GM12878 (cell line): ENCODE data around the gene SORCS1. TPM values are rescaled to one million over a fixed set of nuclear protein-coding genes. Genes with fewer than 3 reads are reported as not detected.
"Not testable (repeated sequence)": the region's sequence is repeated elsewhere in the genome, so short reads cannot be mapped to it uniquely, and the experiment has no call there.

Source experiments
- ATAC-seq: fragments of 200-7000 bp; cut with Tn5 transposase; 3 replicates; pipeline ENCODE4 v1.9.1; 2020; ENCODE audit warnings: mild to moderate bottlenecking, moderate library complexity
- BruUV-seq: library from RNA; stranded (reverse); fragments of 400-500 nt; replicated peaks from 2 replicates; lab custom pipeline; 2021; lab: Mats Ljungman, UMichigan
- CTCF ChIA-PET: fragments of 300-600 bp; sonication (Branson Sonifier 250); formaldehyde crosslinking; extraction: SDS; loops from one replicate; lab custom pipeline; 2021; ENCODE audit warnings: inconsistent platforms; lab: Yijun Ruan, JAX
- POLR2A ChIA-PET: fragments of 350-600 bp; formaldehyde crosslinking; extraction: SDS; loops from one replicate; lab custom pipeline; 2021; ENCODE audit warnings: inconsistent platforms; lab: Charles Lee
- RAD21 ChIA-PET: fragments of 300-600 bp; sonication (Branson Sonifier 250); formaldehyde crosslinking; loops from one replicate; lab custom pipeline; 2023; ENCODE audit warnings: antibody characterized with exemption; ENCODE audit not compliant: unreplicated experiment; lab: Charles Lee
- SMC1A ChIA-PET: fragments of 300-600 bp; sonication (Branson Sonifier 250); formaldehyde crosslinking; loops from one replicate; lab custom pipeline; 2023; ENCODE audit not compliant: unreplicated experiment, uncharacterized antibody; lab: Charles Lee
- DNase-seq: peaks from one replicate; pipeline ENCODE4 v3.0.0-alpha.2; 2011; ENCODE audit warnings: low read depth, low spot score
- FAIRE-seq: peaks from 3 replicates; lab custom pipeline; 2011; peaks lifted over from hg19 to GRCh38; lab: Jason Lieb, UNC
- H2AFZ ChIP-seq: 2 replicates; pipeline ENCODE4 v1.6.0; 2011; ENCODE audit warnings: low read depth, low read length, control low read depth; ENCODE audit not compliant: control insufficient read depth
- H3K27ac ChIP-seq: 2 replicates; pipeline ENCODE4 v1.5.1; 2011; ENCODE audit warnings: control low read depth; ENCODE audit not compliant: control insufficient read depth, insufficient read depth
- H3K27me3 ChIP-seq, 2 experiments: replicated peaks in 1 of 2; 2 replicates each; pipeline versions ENCODE4 v1.6.0 to v1.6.1; 2011; ENCODE audit warnings: low read length in 1 of 2; ENCODE audit not compliant: control insufficient read depth in 2 of 2, insufficient read depth in 2 of 2
- H3K36me3 ChIP-seq, 2 experiments: 2 replicates each; pipeline ENCODE4 v1.5.1; 2011; ENCODE audit warnings: low read length in 1 of 2; ENCODE audit not compliant: control insufficient read depth in 2 of 2, insufficient read depth in 2 of 2
- H3K4me1 ChIP-seq: 2 replicates; pipeline ENCODE4 v1.6.1; 2011; ENCODE audit warnings: mild to moderate bottlenecking, low read length, moderate library complexity, mixed read lengths; ENCODE audit not compliant: control insufficient read depth, insufficient read depth
- H3K4me2 ChIP-seq: 2 replicates; pipeline ENCODE4 v1.6.0; 2011; ENCODE audit warnings: control low read depth; ENCODE audit not compliant: control insufficient read depth, insufficient read depth
- H3K4me3 ChIP-seq: fragments of 200-600 bp; sonication (generic); 2 replicates; pipeline ENCODE4 v1.5.1; 2016
- H3K79me2 ChIP-seq: 2 replicates; pipeline ENCODE4 v1.6.0; 2011; ENCODE audit warnings: low read length; ENCODE audit not compliant: control insufficient read depth, insufficient read depth
- H3K9ac ChIP-seq: 2 replicates; pipeline ENCODE4 v1.8.0; 2011; ENCODE audit warnings: low read length, control low read depth, mixed read lengths; ENCODE audit not compliant: control insufficient read depth, insufficient read depth
- H3K9me3 ChIP-seq: replicated peaks from 3 replicates; pipeline ENCODE4 v1.5.1; 2011; ENCODE audit warnings: mild to moderate bottlenecking, low read length; ENCODE audit not compliant: control insufficient read depth, insufficient read depth
- H4K20me1 ChIP-seq: 2 replicates; pipeline ENCODE4 v1.6.0; 2011; ENCODE audit not compliant: control insufficient read depth, insufficient read depth
- BCL3 ChIP-seq: IDR thresholded peaks from 2 replicates; pipeline ENCODE4 v1.6.1; 2011; ENCODE audit warnings: borderline replicate concordance, low read depth, mild to moderate bottlenecking, moderate library complexity, low read length; ENCODE audit not compliant: insufficient read depth, poor library complexity, severe bottlenecking
- CBX3 ChIP-seq: fragments of 200-600 bp; sonication (generic); IDR thresholded peaks from 2 replicates; pipeline ENCODE4 v1.6.1; 2016; ENCODE audit warnings: low read depth, borderline replicate concordance
- IKZF1 ChIP-seq: fragments of 450-650 bp; conservative IDR thresholded peaks from 2 replicates; pipeline ENCODE4 v1.6.1; 2017; ENCODE audit warnings: antibody characterized with exemption, mild to moderate bottlenecking
- KDM1A ChIP-seq: fragments of 200-600 bp; sonication (generic); IDR thresholded peaks from 2 replicates; pipeline ENCODE4 v1.6.1; 2016; ENCODE audit warnings: borderline replicate concordance
- KLF5 ChIP-seq: fragments of 450-650 bp; IDR thresholded peaks from 2 replicates; pipeline ENCODE4 v1.6.1; 2014; ENCODE audit warnings: mild to moderate bottlenecking; ENCODE audit not compliant: partially characterized antibody
- LARP7 ChIP-seq: fragments of 450-650 bp; IDR thresholded peaks from 2 replicates; pipeline ENCODE4 v1.6.1; 2017; ENCODE audit warnings: mild to moderate bottlenecking
- MEF2A ChIP-seq: IDR thresholded peaks from 2 replicates; pipeline ENCODE4 v1.6.1; 2011; ENCODE audit warnings: low read depth, mild to moderate bottlenecking, low read length, moderate library complexity; ENCODE audit not compliant: insufficient read depth
- MYC ChIP-seq: IDR thresholded peaks from 2 replicates; pipeline ENCODE4 v1.6.1; 2011; ENCODE audit warnings: mild to moderate bottlenecking, low read length, moderate library complexity, inconsistent platforms; ENCODE audit not compliant: insufficient read depth, insufficient replicate concordance, insufficient read length, severe bottlenecking
- SMC3 ChIP-seq: IDR thresholded peaks from 2 replicates; pipeline ENCODE4 v1.6.1; 2011; ENCODE audit warnings: low read length, improper control_type of control experiment, borderline replicate concordance
- SREBF2 ChIP-seq: IDR thresholded peaks from 2 replicates; pipeline ENCODE4 v1.6.1; 2012; ENCODE audit warnings: mild to moderate bottlenecking, low read length
- WGBS: methylation state at CpG from one replicate; pipeline ENCODE4 v1.1.6; 2016; ENCODE audit warnings: low lambda C conversion rate; ENCODE audit not compliant: insufficient replicate concordance, insufficient coverage; ENCODE audit errors: missing lambda C conversion rate; 5-methylcytosine and 5-hydroxymethylcytosine counted together
- in situ Hi-C: fragments of 300-500 bp; cut with MboI; formaldehyde crosslinking; loops from 9 replicates; pipeline ENCODE4 v1.14.3; 2018; ENCODE audit warnings: mixed read lengths
- intact Hi-C: fragments of 100-400 bp; cut with micrococcal nuclease; formaldehyde crosslinking; loops from one replicate; pipeline ENCODE4 v1.14.2; 2022; ENCODE audit not compliant: unreplicated experiment
- polyA plus RNA-seq, 11 experiments: library from polyadenylated mRNA; depleted of rRNA in 4 of 11; unstranded in 6 of 11; stranded (reverse) in 5 of 11; fragments of >200 nt; fragmentation: Nextera tagmentation in 4 of 11; fragmentation: Illumina TruSeq in 1 of 11; extraction: Ambion mirVana in 4 of 11; extraction: Trizol in 1 of 11; gene quantifications; 1 replicate in 1 of 11; 2 replicates in 10 of 11; pipeline versions ENCODE4 v1.2.1 to v1.2.3, GENCODE V29; 2011 to 2016; ENCODE audit warnings: inconsistent platforms in 2 of 11, missing spikeins in 2 of 11, low read depth in 1 of 11
- total RNA-seq, 4 experiments: library from RNA; depleted of rRNA in 3 of 4; stranded (reverse); fragments of >200 nt in 3 of 4; fragmentation: Illumina TruSeq in 1 of 4; extraction: Trizol in 1 of 4; gene quantifications; 2 replicates each; pipeline versions ENCODE4 v1.2.1 to v1.2.3, GENCODE V29; 2013 to 2021
- TF ChIP-seq, protein P1 (sequence below): fragments of 450-650 bp; IDR thresholded peaks from 2 replicates; pipeline ENCODE4 v1.6.1; 2017; ENCODE audit warnings: mild to moderate bottlenecking, moderate library complexity

SORCS1 gene
- total and polyA plus RNA-seq, 10 of the 15 experiments (the other 5 are each of a cell fraction or from before 2014, with no cell fraction given) = 0.02 to 9.6 (median 0.06) TPM; not detected in 3

DNA sequence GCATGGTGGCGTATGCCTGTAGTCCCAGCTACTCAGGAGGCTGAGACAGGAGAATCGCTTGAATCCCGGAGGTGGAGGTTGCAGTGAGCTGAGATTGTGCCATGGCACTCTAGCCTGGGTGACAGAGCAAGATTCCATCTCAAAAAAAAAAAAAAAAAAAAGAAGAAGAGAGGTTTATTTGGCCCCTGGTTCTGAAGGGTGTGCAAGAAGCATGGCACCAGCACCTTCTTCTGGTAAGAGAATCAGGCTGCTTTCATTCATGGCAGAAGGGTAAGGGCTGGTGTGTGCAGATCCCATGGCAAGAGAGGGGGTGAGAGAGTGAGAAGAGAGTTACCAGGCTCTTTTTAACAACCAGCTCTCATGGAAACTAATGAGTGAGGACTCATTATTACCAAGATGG lies 140.5 kb downstream of the SORCS1 start:
- H3K4me3 ChIP-seq, H2AFZ ChIP-seq, H3K79me2 ChIP-seq, FAIRE-seq, BruUV-seq, intact Hi-C loops, ATAC-seq, RAD21 ChIA-PET, H3K4me2 ChIP-seq, DNase-seq, H3K4me1 ChIP-seq, H3K9ac ChIP-seq, H3K27me3 ChIP-seq, H3K27ac ChIP-seq, H4K20me1 ChIP-seq, POLR2A ChIA-PET, H3K9me3 ChIP-seq, H3K36me3 ChIP-seq, in situ Hi-C loops: not testable (repeated sequence)
- ChIA-PET CTCF (interaction anchor here (0.6 kb wide), 1 partner anchor 473 kb away, joined by 3 read pairs; no protein-coding TSS in a partner anchor), SMC1A (interaction anchor here (0.7 to 1.6 kb wide), 3 partner anchors 12 to 115 kb away, joined by 3 read pairs; no protein-coding TSS in a partner anchor)
- 28% methylated on average over 3 of the region's 3 CpGs for WGBS

GRCh38 chr10:107022600-107023354 lies 141.7 kb downstream of the SORCS1 start:
- ChIA-PET CTCF (no interaction called here), SMC1A (interaction anchor here (1.0 to 1.6 kb wide), 2 partner anchors 10 to 116 kb away, joined by 3 read pairs; no protein-coding TSS in a partner anchor), RAD21 (no interaction called here), POLR2A (no interaction called here)
- intact Hi-C loops = no loop called here
- Histone ChIP-seq H3K27ac (no peak overlapping the region), H4K20me1 (no peaks in the 10 kb centered on the region), H3K79me2 (no peaks in the 10 kb centered on the region), H3K4me3 (no peak overlapping the region), H3K4me2 (no peak overlapping the region), H3K9ac (no peak overlapping the region), H3K27me3 (no peaks in the 10 kb centered on the region; a peak in 1 of 4 replicates), H3K9me3 (no peaks in the 10 kb centered on the region), H3K36me3 (no peaks in the 10 kb centered on the region), H3K4me1 (no peaks in the 10 kb centered on the region), H2AFZ (no peak overlapping the region)
- BruUV-seq = no TSS peak
- DNase-seq (no peak), ATAC-seq (no peak), FAIRE-seq (no peak)
- 13% methylated on average over 6 of the region's 6 CpGs for WGBS
- in situ Hi-C loops = no loop called here
- TF ChIP-seq SMC3 = no peak
- TF ChIP-seq MEF2A = no peak
- TF ChIP-seq SREBF2 = no peak
- TF ChIP-seq LARP7 = no peak
- TF ChIP-seq MYC = no peak
- TF ChIP-seq, protein P1, sequence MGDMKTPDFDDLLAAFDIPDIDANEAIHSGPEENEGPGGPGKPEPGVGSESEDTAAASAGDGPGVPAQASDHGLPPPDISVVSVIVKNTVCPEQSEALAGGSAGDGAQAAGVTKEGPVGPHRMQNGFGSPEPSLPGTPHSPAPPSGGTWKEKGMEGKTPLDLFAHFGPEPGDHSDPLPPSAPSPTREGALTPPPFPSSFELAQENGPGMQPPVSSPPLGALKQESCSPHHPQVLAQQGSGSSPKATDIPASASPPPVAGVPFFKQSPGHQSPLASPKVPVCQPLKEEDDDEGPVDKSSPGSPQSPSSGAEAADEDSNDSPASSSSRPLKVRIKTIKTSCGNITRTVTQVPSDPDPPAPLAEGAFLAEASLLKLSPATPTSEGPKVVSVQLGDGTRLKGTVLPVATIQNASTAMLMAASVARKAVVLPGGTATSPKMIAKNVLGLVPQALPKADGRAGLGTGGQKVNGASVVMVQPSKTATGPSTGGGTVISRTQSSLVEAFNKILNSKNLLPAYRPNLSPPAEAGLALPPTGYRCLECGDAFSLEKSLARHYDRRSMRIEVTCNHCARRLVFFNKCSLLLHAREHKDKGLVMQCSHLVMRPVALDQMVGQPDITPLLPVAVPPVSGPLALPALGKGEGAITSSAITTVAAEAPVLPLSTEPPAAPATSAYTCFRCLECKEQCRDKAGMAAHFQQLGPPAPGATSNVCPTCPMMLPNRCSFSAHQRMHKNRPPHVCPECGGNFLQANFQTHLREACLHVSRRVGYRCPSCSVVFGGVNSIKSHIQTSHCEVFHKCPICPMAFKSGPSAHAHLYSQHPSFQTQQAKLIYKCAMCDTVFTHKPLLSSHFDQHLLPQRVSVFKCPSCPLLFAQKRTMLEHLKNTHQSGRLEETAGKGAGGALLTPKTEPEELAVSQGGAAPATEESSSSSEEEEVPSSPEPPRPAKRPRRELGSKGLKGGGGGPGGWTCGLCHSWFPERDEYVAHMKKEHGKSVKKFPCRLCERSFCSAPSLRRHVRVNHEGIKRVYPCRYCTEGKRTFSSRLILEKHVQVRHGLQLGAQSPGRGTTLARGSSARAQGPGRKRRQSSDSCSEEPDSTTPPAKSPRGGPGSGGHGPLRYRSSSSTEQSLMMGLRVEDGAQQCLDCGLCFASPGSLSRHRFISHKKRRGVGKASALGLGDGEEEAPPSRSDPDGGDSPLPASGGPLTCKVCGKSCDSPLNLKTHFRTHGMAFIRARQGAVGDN = no peak
- TF ChIP-seq KDM1A = no peak
- no peak for TF ChIP-seq KLF5
- no peak for TF ChIP-seq IKZF1
- TF ChIP-seq BCL3 = no peak
- TF ChIP-seq CBX3 = no peak
